HepG2 (cell line): ENCODE measurements around the gene ACP2. TPM values are rescaled to one million over a fixed set of nuclear protein-coding genes. Genes with fewer than 3 reads are reported as not detected.
A peak's percentile ranks its signal among the peaks of the same experiment; 100 is the strongest.

Experiments used
- ATAC-seq: fragments of 200-7000 bp; cut with Tn5 transposase; 3 replicates; pipeline ENCODE4 v1.9.1; 2020; ENCODE audit warnings: mild to moderate bottlenecking, moderate library complexity
- BruUV-seq: library from RNA; stranded (reverse); fragments of 400-500 nt; replicated peaks from 2 replicates; lab custom pipeline; 2021; lab: Mats Ljungman, UMichigan
- CTCF ChIA-PET: fragments of 300-600 bp; formaldehyde crosslinking; extraction: SDS; loops from one replicate; lab custom pipeline; 2021; ENCODE audit warnings: low total read pairs, inconsistent platforms, low intra/inter-chr PET ratio; lab: Yijun Ruan, JAX
- POLR2A ChIA-PET: fragments of 350-600 bp; sonication (Branson Sonifier 250); formaldehyde crosslinking; loops from one replicate; lab custom pipeline; 2020; ENCODE audit warnings: antibody characterized with exemption, inconsistent platforms; lab: Yijun Ruan, JAX
- DNase-seq: peaks from one replicate; pipeline ENCODE4 v3.0.0-alpha.2; 2015; ENCODE audit warnings: low spot score
- FAIRE-seq: peaks from 3 replicates; lab custom pipeline; 2011; peaks lifted over from hg19 to GRCh38; lab: Jason Lieb, UNC
- H2AFZ ChIP-seq: one replicate; pipeline ENCODE4 v1.6.1; 2011; ENCODE audit warnings: low read length, inconsistent platforms
- H3K27ac ChIP-seq: fragments of 300-600 bp; 3 replicates; pipeline ENCODE4 v1.8.0; 2011; ENCODE audit warnings: mixed run types, mild to moderate bottlenecking, mixed read lengths, low read length, inconsistent platforms; ENCODE audit not compliant: insufficient read depth; ENCODE audit errors: extremely low read length
- H3K27me3 ChIP-seq, 2 experiments: fragments of 200-600 bp in 1 of 2; 2 replicates in 1 of 2; 3 replicates in 1 of 2; pipeline versions ENCODE4 v1.6.0 to v1.8.0; 2011; ENCODE audit warnings: low read length in 2 of 2, mild to moderate bottlenecking in 2 of 2, moderate library complexity in 2 of 2, inconsistent platforms in 1 of 2; ENCODE audit not compliant: insufficient read depth in 2 of 2, control insufficient read depth in 1 of 2
- H3K36me3 ChIP-seq, 2 experiments: fragments of 200-600 bp in 1 of 2; replicated peaks in 1 of 2; 2 replicates in 1 of 2; 3 replicates in 1 of 2; pipeline versions ENCODE4 v1.5.1 to v1.8.0; 2011; ENCODE audit warnings: low read length in 2 of 2, inconsistent platforms in 1 of 2; ENCODE audit not compliant: insufficient read depth in 2 of 2, control insufficient read depth in 1 of 2
- H3K4me1 ChIP-seq: 2 replicates; pipeline ENCODE4 v1.5.1; 2012; ENCODE audit warnings: low read length, inconsistent platforms; ENCODE audit not compliant: insufficient read depth
- H3K4me2 ChIP-seq: 2 replicates; pipeline ENCODE4 v1.6.0; 2011; ENCODE audit warnings: low read depth, low read length, inconsistent platforms
- H3K4me3 ChIP-seq, 3 experiments: fragments of 200-600 bp in 1 of 3; sonication (generic), shearing (Covaris generic) in 1 of 3; replicated peaks in 1 of 3; 2 replicates each; pipeline ENCODE4 v1.5.1; 2011 to 2016; ENCODE audit warnings: low read length in 3 of 3, inconsistent platforms in 2 of 3, low read depth in 2 of 3, mild to moderate bottlenecking in 2 of 3, control low read depth in 1 of 3, mixed read lengths in 1 of 3; ENCODE audit not compliant: insufficient read depth in 1 of 3
- H3K79me2 ChIP-seq: one replicate; pipeline ENCODE4 v1.6.1; 2011; ENCODE audit warnings: low read length, inconsistent platforms; ENCODE audit not compliant: insufficient read depth
- H3K9ac ChIP-seq: 2 replicates; pipeline ENCODE4 v1.6.0; 2011; ENCODE audit warnings: mild to moderate bottlenecking, low read depth, low read length, inconsistent platforms; ENCODE audit not compliant: insufficient read depth
- H3K9me3 ChIP-seq: 2 replicates; pipeline ENCODE4 v1.5.1; 2012; ENCODE audit warnings: mild to moderate bottlenecking, low read length
- H4K20me1 ChIP-seq: 2 replicates; pipeline ENCODE4 v1.6.0; 2011; ENCODE audit warnings: inconsistent platforms, mild to moderate bottlenecking, low read length, moderate library complexity; ENCODE audit not compliant: insufficient read depth
- ATF7-NPFF ChIP-seq: sonication (generic); formaldehyde crosslinking; IDR thresholded peaks from 2 replicates; pipeline ENCODE4 v1.8.1; 2023; ENCODE audit warnings: mild to moderate bottlenecking, low read depth, missing genetic modification reagents, moderate library complexity
- KAT2B ChIP-seq: fragments of 150-350 bp; IDR thresholded peaks from 2 replicates; pipeline ENCODE4 v1.6.1; 2014; ENCODE audit warnings: low read depth, low read length, borderline replicate concordance
- MYNN ChIP-seq: sonication (generic); formaldehyde crosslinking; IDR thresholded peaks from 2 replicates; pipeline ENCODE4 v1.4.0; 2020; ENCODE audit warnings: mild to moderate bottlenecking, low read depth, missing genetic modification reagents
- POLR2G ChIP-seq: fragments of 200-400 bp; formaldehyde crosslinking; IDR thresholded peaks from 2 replicates; pipeline ENCODE4 v1.6.1; 2018; ENCODE audit warnings: mild to moderate bottlenecking, low read depth, low read length, moderate library complexity
- ZNF775 ChIP-seq: sonication (generic); formaldehyde crosslinking; IDR thresholded peaks from 2 replicates; pipeline ENCODE4 v1.4.0; 2020; ENCODE audit warnings: missing genetic modification reagents, mild to moderate bottlenecking, moderate library complexity, borderline replicate concordance
- WGBS: methylation state at CpG from one replicate; pipeline ENCODE4 v1.1.6; 2017; ENCODE audit warnings: low lambda C conversion rate; 5-methylcytosine and 5-hydroxymethylcytosine counted together
- in situ Hi-C: cut with HindIII; loops from 2 replicates; pipeline ENCODE4 v1.10.0; 2017; ENCODE audit warnings: low pct_unique_long_range_greater_than_20kb; ENCODE audit not compliant: extremely low pct_ligation_motif_present
- intact Hi-C: fragments of 100-400 bp; cut with micrococcal nuclease; formaldehyde crosslinking; loops from one replicate; pipeline ENCODE4 v1.10.0; 2022; ENCODE audit not compliant: unreplicated experiment
- polyA plus RNA-seq, 8 experiments: library from polyadenylated mRNA; depleted of rRNA in 3 of 8; stranded (reverse) in 7 of 8; unstranded in 1 of 8; fragments of >200 nt; fragmentation: Illumina TruSeq in 4 of 8; extraction: Trizol in 4 of 8; gene quantifications; 2 replicates each; pipeline versions ENCODE4 v1.2.1 to v1.2.3, GENCODE V29; 2011 to 2016; ENCODE audit warnings: low read depth in 4 of 8, missing spikeins in 1 of 8, mixed read lengths in 1 of 8; ENCODE audit not compliant: insufficient read depth in 1 of 8
- total RNA-seq, 5 experiments: library from RNA; depleted of rRNA; stranded (reverse); fragments of >200 nt; fragmentation: Illumina TruSeq; extraction: Trizol; gene quantifications; 2 replicates each; pipeline ENCODE4 v1.2.3, GENCODE V29; 2016; ENCODE audit warnings: low read depth in 1 of 5
- TF ChIP-seq, protein P1 (sequence below): sonication (generic); formaldehyde crosslinking; IDR thresholded peaks from 2 replicates; pipeline ENCODE4 v1.5.0; 2020; ENCODE audit warnings: mild to moderate bottlenecking, missing genetic modification reagents, borderline replicate concordance

Gene ACP2
- total and polyA plus RNA-seq, 2 of the 13 experiments (the other 11 are each of a cell fraction or from before 2014, with no cell fraction given) = 17.7 to 20.2 TPM

DNA sequence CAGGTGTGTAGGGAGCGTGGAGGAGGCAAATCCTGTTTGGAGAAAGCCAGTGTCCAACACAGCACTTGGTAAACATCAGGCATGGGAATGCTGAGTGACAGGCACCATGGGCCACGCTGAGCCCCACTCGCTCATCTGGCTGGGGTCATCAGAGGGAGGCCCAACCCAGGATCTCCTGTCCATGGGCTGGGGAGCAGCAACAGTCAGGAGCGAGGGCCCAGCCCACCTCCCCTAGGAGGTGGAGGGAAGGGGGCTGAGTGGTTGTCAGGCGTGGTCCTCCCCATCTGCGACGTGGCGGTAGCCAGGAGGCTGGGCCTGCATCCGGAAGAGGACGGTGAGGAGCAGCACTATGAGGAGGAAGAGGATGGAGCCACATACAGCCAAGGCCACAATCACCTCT is 8.8 kb downstream of the ACP2 start (continued):
- TF ChIP-seq, protein P1, sequence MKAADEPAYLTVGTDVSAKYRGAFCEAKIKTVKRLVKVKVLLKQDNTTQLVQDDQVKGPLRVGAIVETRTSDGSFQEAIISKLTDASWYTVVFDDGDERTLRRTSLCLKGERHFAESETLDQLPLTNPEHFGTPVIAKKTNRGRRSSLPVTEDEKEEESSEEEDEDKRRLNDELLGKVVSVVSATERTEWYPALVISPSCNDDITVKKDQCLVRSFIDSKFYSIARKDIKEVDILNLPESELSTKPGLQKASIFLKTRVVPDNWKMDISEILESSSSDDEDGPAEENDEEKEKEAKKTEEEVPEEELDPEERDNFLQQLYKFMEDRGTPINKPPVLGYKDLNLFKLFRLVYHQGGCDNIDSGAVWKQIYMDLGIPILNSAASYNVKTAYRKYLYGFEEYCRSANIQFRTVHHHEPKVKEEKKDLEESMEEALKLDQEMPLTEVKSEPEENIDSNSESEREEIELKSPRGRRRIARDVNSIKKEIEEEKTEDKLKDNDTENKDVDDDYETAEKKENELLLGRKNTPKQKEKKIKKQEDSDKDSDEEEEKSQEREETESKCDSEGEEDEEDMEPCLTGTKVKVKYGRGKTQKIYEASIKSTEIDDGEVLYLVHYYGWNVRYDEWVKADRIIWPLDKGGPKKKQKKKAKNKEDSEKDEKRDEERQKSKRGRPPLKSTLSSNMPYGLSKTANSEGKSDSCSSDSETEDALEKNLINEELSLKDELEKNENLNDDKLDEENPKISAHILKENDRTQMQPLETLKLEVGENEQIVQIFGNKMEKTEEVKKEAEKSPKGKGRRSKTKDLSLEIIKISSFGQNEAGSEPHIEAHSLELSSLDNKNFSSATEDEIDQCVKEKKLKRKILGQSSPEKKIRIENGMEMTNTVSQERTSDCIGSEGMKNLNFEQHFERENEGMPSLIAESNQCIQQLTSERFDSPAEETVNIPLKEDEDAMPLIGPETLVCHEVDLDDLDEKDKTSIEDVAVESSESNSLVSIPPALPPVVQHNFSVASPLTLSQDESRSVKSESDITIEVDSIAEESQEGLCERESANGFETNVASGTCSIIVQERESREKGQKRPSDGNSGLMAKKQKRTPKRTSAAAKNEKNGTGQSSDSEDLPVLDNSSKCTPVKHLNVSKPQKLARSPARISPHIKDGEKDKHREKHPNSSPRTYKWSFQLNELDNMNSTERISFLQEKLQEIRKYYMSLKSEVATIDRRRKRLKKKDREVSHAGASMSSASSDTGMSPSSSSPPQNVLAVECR (CRISPR knock-in tag) = no peak
- no peak for TF ChIP-seq KAT2B
- TF ChIP-seq POLR2G = peak; percentile 49; the same call in 1 of the 2 replicates
- no peak for TF ChIP-seq MYNN (CRISPR knock-in tag)

DNA sequence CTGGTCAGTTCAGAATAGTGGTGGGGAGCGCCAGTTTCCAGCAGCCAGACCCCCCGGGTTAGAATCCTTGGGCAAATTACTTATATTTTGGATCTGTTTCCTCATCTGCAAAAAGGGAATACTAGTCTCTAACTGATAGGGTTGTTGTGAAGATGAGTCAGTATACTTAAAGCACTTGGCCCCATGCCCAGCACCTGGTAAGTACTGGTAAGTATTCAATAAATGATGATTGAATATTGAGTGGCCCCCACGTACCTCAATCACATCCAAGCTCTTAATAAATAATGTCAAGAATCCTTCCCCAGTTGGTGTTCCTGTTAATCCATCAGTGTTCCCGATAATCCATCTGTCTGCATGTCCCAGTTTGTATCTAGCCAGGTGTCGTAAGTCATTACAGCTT is 12.1 kb downstream of the ACP2 start:
- Histone ChIP-seq H3K4me3 (no peak overlapping the region), H3K4me1 (peaks cover 16% of the 10 kb centered on the region)
- TSS peak; percentile 35 for BruUV-seq
- TF ChIP-seq ZNF775 (CRISPR knock-in tag) = no peak
- TF ChIP-seq ATF7-NPFF (CRISPR knock-in tag) = no peak
- TF ChIP-seq, all 625 proteins: peak for 0
- Histone ChIP-seq H3K36me3 (peaks cover 14 to 40% of the 10 kb centered on the region in 2 experiments), H3K9ac (no peak overlapping the region), H3K79me2 (no peaks in the 10 kb centered on the region), H3K27ac (no peak overlapping the region), H3K9me3 (no peaks in the 10 kb centered on the region), H4K20me1 (no peaks in the 10 kb centered on the region; the same call in 1 of the 2 replicates), H3K27me3 (no peaks in the 10 kb centered on the region), H2AFZ (no peak overlapping the region), H3K4me2 (no peak overlapping the region)
- no peak for ATAC-seq
- in situ Hi-C loops = no loop called here
- intact Hi-C loops = no loop called here
- no peak for FAIRE-seq
- no peak for DNase-seq
- WGBS = 96% methylated on average over 5 of the region's 5 CpGs
- CTCF ChIA-PET = no interaction called here
- POLR2A ChIA-PET = interaction anchor here (0.9 to 4.7 kb wide), 6 partner anchors 9 to 59 kb away, joined by 3 to 15 read pairs (median 5); partner anchors contain the start of genes ACP2 and NR1H3
